Activated CD8-positive, alpha-beta memory T cell treated with anti-CD3 and anti-CD28 coated beads for 48 hours (primary cell): ENCODE results near the gene XCL2.

Experiments used
- DNase-seq, 3 experiments: peaks; one replicate each; pipeline ENCODE4 v3.0.0-alpha.2; 2020; ENCODE audit warnings: low read depth in 2 of 3, low spot score in 2 of 3

XCL2 gene

DNA sequence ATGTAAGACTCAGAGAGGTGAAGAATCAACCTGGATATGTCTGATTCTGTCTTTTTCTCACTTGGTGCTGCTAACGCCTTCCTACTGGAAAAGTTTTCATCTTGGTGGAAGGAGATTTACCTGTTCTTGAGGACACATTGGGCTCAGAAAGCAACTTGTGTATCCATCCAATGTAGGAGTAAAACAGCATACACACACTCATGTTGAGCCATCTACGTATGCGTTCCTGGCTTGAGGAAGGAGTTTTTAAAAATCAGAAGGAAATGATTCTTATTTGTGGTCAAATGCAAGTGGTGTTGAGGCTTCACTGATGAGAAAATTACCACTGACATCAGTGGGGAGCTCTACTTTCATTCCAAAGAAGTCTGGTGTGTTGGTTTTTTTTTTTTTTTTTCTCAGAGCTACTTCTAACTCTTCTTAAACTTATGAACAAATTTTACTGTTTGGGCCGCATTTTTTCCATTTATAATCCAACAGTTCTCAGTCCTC lies 25.6 kb downstream of the XCL2 start:
- DNase-seq, result no peak

DNA sequence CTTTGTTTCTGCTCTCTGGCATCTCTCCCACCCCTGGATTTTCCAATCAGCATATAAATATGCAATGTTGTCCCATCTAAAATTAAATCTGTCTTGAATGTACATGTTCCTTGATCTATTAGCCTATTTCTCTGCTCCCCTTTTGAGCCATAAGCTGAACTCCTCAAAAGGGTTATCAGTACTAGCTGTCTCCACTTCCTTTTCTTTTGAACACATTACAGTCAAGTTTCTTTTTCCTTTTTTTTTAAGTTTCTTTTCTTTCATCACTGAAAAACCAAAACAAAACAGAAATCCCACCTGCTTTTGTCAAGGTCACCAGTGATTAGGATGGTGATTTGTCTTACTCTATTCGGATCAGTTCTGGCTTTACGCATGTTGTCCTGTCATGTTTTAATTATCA lies 29.3 kb downstream of the XCL2 start:
- DNase-seq, result no peak

DNA sequence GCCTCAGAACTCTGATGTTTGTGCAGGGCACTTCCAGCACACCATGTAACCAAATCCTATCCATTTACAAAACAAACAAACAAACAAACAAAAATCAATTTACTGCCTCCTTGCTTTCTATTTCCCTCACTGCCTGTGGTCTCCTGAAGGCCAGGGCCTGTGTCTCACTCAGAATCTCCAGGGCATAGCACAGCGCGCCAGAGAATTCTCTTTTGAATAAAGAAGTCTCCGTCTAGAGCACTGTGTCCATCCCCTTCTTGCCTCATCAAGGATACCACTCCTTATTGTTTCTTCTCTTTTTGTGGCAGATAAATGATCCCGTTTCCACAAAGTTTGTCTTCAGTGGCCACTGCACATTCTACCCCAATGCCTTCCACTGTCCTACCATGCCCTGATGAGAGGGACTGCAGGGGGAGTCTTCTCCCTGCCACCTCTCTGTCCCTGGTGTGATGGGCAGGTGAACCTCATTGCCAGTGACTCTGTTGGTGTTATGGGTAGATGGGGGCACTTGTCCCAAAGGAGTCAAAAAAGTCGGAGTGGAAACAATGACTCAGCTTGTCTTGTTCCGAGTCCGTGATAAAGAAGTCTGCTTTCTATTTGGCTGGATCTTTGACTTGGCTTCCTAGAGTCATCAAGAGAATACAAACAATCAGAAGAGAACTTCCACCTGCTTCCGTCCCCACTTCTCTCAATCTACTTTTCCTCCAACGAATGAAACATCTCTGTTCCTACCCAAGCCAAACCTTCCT lies 30.0 kb downstream of the XCL2 start:
- DNase-seq, result no peak

DNA sequence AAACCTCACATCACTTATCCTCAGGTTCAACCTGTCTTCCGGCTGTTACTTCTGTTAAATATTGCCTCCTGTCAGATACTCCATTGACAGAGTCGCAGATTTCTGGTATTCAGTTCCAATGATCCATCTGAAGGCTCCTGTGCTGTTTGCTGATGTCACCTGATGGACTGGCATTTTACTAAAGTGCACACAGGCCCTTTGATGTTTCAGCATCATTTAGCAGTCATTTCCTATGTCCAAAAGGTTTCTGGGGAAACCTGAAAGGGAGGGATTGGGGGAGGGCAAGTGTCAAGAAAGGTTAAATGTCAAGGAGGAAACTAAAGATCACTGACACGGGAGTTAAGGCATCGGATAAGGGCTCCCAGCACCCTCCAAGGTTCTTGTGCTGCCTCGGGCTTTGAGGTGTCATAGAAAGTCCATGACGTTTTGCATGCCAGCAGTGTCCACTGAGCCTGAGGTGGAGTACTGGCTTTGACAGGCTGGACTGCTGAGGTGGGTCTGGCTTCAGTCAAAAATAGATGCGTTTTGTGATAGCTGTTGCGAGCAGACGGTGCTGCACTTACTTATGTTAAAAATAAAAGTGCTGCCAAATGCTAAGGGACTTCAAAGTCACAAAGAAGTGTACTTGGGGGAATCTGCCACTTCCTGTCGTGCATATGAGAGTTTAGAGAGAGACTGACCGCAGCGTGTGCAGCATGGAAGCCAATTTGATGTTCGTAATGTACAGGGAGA lies 30.8 kb downstream of the XCL2 start:
- DNase-seq, result no peak

DNA sequence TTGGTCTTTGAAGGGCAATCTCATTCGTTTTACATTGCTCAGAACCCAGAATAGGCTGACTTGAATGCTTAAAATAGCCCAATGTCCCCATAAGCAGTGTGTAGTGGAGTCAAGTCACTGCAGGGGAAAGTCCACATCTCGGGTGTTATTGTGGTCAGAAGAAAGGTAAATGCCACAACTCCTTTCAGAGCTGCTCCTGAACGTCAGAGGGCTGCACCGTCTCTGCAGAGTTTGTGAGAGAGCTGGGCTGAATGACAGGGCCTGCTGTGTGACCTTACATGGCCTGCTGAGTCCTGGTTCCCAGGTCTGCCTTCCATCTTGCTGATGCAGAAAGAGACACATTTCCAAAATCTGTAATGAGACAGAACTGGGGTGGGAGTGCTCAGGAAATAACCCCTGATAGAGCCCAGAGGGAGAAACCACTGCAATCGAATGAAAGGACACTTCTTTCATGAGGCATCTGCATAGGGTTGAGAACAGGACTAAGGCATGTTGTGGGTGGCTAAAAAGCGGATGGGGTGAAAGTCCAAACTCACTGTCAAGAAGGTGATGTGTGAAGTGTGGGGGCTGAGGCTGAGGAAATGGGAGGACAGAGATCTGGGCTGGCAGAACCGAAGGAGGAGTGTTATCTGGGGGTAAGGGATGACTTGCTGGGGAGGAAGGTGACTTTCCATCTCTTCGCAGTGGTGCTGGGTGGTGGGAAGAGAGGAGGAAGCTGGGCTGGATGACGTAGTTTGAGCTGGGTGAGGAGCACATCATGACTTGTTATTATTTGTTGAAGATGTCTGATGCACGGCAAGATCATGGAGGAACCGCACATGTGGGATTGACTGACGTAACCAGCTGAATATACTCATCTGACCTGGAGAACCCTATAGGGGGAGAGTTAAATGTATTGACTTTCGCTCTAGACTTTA lies 33.7 kb downstream of the XCL2 start:
- peak in 1 of 3 experiments; percentile 51 for DNase-seq

DNA sequence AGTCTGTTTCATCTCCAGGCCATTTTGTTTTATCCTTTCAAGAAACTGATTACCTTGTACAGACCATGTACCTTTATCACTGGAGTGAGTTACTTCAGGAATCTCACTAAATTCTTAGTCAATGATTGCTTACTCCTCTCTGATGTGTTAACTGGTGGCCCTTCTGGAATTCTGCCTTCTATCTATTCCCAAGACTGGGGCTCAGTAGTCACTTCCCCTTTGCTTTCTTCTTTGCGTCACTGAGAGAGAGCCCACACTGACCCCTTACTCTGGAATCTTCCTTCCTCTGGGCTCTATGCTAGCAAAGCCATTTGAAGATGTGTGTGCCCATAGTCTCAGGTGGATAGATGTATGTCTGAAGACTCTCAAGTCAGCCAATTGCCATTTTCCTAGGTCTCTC lies 34.6 kb downstream of the XCL2 start:
- DNase-seq, result no peak

DNA sequence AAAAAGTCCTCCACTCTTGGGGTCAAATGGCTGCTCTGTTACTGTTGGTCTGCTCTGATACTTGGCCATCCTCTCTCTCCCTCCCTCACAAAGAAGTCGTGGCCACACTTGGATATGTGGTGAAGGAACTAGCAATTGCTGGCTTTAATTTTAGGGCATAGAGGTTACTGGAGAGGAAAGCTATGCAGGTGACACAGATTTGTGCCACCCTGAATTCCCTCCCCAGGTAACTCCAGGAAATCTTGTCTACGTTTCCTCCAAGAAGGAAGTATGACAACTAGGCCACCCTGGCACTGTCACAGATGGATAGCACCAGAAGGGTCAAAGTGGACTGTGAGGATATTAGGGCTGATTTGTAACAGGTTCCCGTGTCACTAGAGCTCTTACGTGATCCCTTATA lies 36.0 kb downstream of the XCL2 start:
- DNase-seq, result no peak

DNA sequence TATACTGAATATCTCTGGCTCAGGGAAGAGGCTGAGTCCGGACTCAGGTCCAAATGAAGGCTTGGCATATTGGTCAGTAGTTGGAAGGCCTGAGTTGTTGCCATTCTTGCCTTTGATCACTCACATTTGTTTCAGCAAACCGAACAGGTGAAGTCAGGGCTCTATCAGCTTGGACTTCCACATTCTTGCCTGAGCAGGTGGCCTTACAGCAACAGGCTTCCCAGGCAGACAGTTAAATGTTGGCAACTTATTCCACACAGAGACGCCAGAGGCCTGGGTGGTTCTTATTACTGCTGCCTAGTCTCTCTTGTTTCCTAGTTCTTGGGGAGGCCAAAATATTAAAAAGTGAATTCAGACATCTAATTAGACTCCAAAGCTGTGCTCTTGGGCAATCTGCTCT lies 36.6 kb downstream of the XCL2 start:
- DNase-seq, result no peak

DNA sequence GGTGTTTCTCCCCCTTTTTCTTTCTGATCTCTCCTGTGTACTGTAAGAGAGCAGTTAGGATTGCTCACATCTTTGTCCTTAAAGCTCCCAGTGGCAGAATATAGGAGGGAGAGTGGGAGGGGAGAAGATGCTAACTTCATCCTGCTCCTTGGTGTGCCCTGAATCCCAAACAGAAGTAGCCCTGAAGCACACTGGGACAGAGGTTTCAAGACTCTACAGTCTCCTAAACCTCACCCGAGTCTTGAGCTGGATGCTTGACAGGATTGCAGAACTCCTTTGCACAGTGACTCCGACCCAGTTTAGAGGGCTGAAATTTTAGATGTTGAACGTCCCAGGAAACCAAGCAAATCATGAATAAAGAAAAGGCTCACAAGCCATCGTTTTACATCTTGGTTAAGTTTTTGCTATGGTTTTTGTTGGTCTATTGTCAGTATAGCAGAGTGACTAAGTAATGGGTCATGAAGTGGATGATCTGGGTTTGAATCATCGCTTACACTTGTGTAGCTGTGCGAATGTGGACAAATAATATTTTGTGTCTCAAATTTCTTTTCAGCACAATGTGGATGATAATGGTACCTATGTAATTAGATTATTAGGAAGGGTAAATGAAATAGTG lies 37.5 kb downstream of the XCL2 start:
- no peak for DNase-seq

DNA sequence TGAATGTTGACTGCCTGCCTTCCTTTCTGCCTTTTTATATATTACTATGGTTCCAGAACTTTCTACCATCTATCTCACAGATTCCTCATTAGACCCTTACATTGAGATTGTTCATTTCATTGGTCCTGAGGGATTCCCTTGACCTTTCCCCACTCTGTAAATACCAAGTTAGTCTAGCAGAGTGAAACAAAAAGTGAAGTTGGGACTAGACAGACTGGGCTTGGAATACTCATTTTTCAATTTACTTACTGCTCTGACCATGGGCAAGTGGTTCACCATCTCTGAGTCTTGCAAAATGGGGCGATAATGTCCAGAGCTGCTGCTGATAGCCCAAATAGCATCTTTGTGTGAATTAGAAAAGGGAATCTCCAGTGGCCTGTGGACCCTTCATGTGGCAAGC lies 38.8 kb downstream of the XCL2 start:
- DNase-seq, result no peak

DNA sequence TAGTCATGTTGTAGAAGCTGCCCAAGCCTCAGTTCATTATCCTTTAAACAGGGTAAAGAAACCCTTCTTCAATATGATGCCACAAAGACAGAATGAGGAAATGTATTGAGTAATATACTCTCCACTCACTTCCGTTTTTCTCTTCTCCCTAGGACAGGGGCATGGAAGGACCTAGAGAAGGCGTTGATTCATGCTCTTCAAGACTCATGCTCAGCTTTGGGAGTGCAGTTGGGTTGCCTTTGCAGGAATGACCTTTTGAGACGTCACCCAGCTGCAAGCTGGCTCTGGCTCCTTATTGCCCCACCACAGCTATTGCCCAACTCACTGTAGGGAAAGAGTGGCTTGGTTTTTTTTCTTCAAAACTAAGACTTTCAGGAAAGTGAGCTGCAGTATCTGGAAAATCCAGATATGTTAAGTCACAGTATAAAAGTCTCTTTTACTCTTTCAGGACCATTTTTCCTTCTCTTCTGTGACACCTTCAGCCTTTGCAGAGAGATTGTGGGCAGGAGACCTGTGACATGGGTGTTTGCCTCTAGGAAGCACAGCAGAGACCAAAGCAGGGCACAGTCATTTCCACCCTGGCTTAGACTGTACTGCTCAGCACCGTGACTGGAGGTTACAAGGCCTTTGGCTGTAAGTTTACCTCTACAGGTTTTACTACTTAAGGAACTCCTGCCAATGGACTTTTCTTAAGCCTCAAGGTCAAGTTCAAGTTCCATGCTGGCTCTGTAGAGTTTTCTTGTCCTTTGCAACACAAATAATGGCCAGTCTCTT lies 39.5 kb downstream of the XCL2 start:
- no peak for DNase-seq

DNA sequence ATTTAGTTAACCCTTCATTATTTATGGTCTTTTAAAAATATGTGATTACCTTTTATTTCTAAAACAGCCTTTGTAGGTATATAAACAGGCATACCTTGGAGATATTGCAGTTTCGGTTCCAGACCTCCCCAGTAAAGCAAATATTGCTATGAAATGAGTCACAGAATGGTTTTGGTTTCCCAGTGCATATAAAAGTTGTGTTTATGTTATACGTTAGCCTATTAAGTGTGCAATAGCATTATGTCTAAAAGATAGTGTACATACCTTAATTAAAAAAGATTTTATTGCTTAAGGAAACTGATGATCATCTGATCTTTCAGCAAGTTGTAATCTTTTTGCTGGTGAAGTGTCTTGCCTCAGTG lies 44.1 kb downstream of the XCL2 start:
- DNase-seq, result no peak

DNA sequence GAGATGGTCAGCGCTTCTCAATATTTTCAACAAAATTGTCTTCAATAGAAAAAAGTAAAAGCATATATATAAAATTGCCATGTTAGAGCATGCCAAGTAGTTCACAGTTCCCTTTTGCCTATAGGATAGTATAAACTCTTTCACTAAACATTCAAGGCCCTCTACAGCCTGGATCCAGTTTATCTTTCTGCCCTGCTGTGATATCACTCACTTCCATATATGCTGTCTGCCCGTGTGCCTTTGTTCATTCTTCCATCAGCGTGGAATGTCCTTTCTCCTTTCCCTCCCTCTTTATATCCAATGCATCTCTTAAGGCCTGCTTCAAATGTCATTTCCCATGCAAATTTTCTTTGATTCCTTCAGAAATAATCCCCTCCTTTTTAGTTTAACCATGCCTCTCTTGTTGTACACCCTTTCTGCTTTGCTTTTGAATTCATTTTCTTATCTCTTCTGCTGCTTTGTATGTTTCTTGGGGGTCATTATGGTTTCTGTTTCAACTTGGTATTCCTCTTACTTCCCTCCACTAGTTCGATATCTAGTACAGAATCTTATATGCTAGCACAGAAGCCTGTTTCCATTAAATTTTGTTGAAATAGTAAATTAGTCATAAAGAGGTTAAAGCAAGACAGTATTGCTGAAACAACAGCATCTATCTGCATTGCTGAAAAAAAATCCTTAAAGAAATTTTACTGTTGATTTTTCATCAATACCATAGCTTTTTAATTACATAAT lies 44.7 kb downstream of the XCL2 start:
- DNase-seq, result no peak

DNA sequence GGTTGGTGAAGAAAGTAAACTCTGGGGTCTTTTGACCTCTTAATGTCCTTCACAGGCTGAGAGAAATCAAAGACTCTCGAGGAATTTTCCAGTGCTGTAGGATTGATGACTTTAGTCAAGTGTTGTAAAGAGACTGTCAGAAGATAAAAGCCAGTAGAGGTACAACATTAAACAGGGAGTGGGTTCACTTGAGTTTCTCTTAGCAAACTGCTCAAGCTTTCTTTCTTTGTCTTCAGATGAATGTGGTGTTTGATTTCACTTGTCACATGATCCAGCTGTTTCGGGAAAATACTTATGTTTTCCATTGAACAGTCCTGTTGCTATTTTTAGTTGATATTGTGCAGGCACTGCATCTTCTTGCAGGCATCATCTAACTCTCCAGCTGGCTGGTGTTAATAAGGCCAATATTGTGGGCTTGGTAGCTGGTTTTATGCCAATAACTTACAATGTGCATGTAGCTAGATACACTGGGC lies 45.6 kb downstream of the XCL2 start:
- no peak for DNase-seq

DNA sequence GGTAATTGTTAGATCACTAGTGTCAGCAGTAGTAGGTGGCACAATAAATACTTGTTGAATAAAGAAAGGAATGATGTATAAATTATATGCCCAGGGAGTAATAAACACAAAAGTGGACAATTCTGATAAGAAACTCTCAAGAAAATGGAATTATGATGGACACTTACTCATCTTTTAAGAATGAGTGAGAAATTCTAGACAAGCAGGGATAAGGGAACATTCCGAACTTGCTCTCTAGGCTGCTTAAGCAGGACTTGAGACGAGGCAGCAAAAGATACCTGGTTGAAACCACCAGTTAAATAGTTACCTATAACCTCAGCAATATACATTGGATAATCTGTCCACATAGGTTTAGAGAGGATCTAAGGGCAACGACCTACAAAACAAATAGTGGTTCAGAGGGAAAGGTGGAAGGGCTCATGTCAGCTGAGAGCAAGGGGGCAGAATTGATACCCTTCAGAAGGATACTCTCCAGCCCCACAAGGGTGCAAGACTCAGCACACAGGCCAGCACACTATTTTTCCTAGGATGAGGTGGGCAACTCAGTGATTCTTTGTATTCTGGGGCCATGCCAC lies 46.3 kb downstream of the XCL2 start:
- DNase-seq, result no peak

DNA sequence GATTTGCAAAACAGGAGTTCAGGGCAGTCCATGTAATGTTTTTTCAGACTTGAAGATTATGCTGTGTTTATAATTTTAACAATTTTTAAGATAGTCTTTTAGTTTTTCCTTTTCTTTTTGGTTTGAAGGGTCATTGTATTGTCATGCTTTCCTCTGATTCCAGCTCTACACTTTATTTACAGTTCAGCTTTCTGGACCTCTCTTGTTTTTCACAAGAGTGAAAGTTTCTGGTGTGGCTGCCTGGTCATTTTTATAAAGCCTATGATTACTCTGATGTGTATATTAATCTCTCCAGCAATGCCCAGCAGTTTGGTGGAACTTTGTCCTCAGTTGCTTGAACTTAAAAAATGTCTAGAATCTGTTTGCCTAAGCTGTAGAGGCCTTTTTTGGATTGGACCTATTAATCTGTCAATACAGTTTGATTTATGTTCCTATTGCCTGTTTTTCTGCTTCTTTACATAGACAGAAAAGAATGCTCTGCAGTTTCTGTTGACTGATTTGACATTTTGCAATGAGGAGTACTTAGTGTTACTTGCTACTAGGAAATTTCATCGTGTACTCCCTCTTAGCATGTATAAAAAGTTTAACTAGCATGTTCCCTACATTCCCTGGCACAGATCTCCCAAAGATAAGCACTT lies 52.2 kb downstream of the XCL2 start:
- no peak for DNase-seq
